Body of pancreas (tissue), 4 donors: ENCODE results near the gene KCNRG.

Source experiments
- POLR2A ChIP-seq, 3 donors: fragments of 450-650 bp; IDR thresholded peaks; one replicate each; pipeline ENCODE4 v1.6.1; 2016; ENCODE audit warnings: antibody characterized with exemption in 3 of 3, mild to moderate bottlenecking in 2 of 3
- TF ChIP-seq, protein P1 (sequence below), 7 experiments: fragments of 450-650 bp in 4 of 7; fragments of 200-600 bp in 3 of 7; sonication (generic) in 3 of 7; IDR thresholded peaks; one replicate each; pipeline ENCODE4 v1.5.1; 2016 to 2019; ENCODE audit warnings: antibody characterized with exemption in 7 of 7

DNA sequence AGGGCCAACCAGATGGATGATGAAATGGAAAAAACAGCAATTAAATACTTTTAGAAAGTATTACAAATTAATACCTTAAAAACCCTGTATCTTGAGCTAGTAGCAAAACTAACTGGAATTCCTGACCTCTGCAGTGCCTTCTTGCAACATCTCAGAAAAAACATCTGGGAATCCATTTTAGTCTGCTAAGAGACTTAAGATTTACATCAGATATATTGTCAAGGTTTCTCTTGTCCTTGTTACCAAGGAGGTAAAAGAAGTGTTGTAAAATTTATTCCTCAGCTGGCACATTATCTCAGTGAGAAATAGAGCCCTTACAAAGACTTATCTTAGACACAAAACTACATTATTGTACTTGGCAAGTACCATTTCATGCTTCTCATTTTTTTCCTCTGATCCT is 18.5 kb downstream of the KCNRG start:
- TF ChIP-seq, protein P1, sequence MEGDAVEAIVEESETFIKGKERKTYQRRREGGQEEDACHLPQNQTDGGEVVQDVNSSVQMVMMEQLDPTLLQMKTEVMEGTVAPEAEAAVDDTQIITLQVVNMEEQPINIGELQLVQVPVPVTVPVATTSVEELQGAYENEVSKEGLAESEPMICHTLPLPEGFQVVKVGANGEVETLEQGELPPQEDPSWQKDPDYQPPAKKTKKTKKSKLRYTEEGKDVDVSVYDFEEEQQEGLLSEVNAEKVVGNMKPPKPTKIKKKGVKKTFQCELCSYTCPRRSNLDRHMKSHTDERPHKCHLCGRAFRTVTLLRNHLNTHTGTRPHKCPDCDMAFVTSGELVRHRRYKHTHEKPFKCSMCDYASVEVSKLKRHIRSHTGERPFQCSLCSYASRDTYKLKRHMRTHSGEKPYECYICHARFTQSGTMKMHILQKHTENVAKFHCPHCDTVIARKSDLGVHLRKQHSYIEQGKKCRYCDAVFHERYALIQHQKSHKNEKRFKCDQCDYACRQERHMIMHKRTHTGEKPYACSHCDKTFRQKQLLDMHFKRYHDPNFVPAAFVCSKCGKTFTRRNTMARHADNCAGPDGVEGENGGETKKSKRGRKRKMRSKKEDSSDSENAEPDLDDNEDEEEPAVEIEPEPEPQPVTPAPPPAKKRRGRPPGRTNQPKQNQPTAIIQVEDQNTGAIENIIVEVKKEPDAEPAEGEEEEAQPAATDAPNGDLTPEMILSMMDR (IDR thresholded peaks at IDR 0.05), result no peak
- TF ChIP-seq POLR2A (IDR thresholded peaks at IDR 0.05), result no peak
